GM23248 (cell line): ENCODE results near the gene ATP6V1C2. TPM values are rescaled to one million over a fixed set of nuclear protein-coding genes. Genes with fewer than 3 reads are reported as not detected.

Experiments used
- DNase-seq: peaks from one replicate; pipeline ENCODE4 v3.0.0-alpha.2; 2015
- H2AFZ ChIP-seq: fragments of 200-600 bp; sonication (generic); 2 replicates; pipeline ENCODE4 v1.6.1; 2016; ENCODE audit warnings: antibody characterized with exemption
- H3F3A ChIP-seq: fragments of 200-600 bp; sonication (generic); 2 replicates; pipeline ENCODE4 v1.6.1; 2016; ENCODE audit warnings: mild to moderate bottlenecking, antibody characterized with exemption, mixed run types; ENCODE audit not compliant: insufficient read depth
- H3K27ac ChIP-seq: fragments of 200-600 bp; sonication (generic); 2 replicates; pipeline ENCODE4 v1.5.1; 2016; ENCODE audit warnings: mild to moderate bottlenecking
- H3K27me3 ChIP-seq: fragments of 200-600 bp; sonication (generic); replicated peaks from 2 replicates; pipeline ENCODE4 v1.6.1; 2016; ENCODE audit warnings: mild to moderate bottlenecking; ENCODE audit not compliant: insufficient read depth
- H3K36me3 ChIP-seq: fragments of 200-600 bp; sonication (generic); 2 replicates; pipeline ENCODE4 v1.6.1; 2016; ENCODE audit warnings: low read depth, mild to moderate bottlenecking
- H3K4me1 ChIP-seq: fragments of 200-600 bp; sonication (generic); 2 replicates; pipeline ENCODE4 v1.6.1; 2016; ENCODE audit warnings: mild to moderate bottlenecking; ENCODE audit not compliant: insufficient read depth
- H3K4me2 ChIP-seq: fragments of 200-600 bp; sonication (generic); one replicate; pipeline ENCODE4 v1.6.1; 2016; ENCODE audit warnings: mild to moderate bottlenecking; ENCODE audit not compliant: unreplicated experiment
- H3K4me3 ChIP-seq: fragments of 200-600 bp; sonication (generic); 2 replicates; pipeline ENCODE4 v1.5.1; 2016; ENCODE audit warnings: mild to moderate bottlenecking
- H3K79me2 ChIP-seq: fragments of 200-600 bp; sonication (generic); 2 replicates; pipeline ENCODE4 v1.6.1; 2016; ENCODE audit warnings: mild to moderate bottlenecking; ENCODE audit not compliant: insufficient read depth
- H3K9ac ChIP-seq: fragments of 200-600 bp; sonication (generic); 2 replicates; pipeline ENCODE4 v1.6.1; 2016; ENCODE audit warnings: mild to moderate bottlenecking
- H3K9me2 ChIP-seq: fragments of 200-600 bp; sonication (generic); 2 replicates; pipeline ENCODE4 v1.6.1; 2016; ENCODE audit warnings: mixed run types, mild to moderate bottlenecking, moderate library complexity; ENCODE audit not compliant: insufficient read depth
- H3K9me3 ChIP-seq: fragments of 200-600 bp; sonication (generic); one replicate; pipeline ENCODE4 v1.6.1; 2017; ENCODE audit warnings: low read depth
- H4K20me1 ChIP-seq: fragments of 200-600 bp; sonication (generic); 2 replicates; pipeline ENCODE4 v1.6.0; 2016; ENCODE audit not compliant: insufficient read depth
- EZH2 ChIP-seq: fragments of 200-600 bp; sonication (generic); IDR thresholded peaks from 2 replicates; pipeline ENCODE4 v1.6.1; 2018; ENCODE audit warnings: antibody characterized with exemption, mild to moderate bottlenecking; ENCODE audit not compliant: insufficient read depth, poor library complexity, severe bottlenecking
- EZH2phosphoT487 ChIP-seq: fragments of 200-600 bp; sonication (generic); IDR thresholded peaks from 2 replicates; pipeline ENCODE4 v1.6.1; 2018; ENCODE audit warnings: antibody characterized with exemption, moderate library complexity, mild to moderate bottlenecking, low read depth; ENCODE audit not compliant: insufficient read depth
- WGBS, 2 experiments: methylation state at CpG; one replicate each; pipeline ENCODE4 v1.1.6; 2015 to 2017; ENCODE audit warnings: low lambda C conversion rate in 2 of 2, low coverage in 1 of 2; ENCODE audit errors: missing lambda C conversion rate in 2 of 2; 5-methylcytosine and 5-hydroxymethylcytosine counted together
- in situ Hi-C: fragments of 300-500 bp; cut with MboI; formaldehyde crosslinking; loops from 2 replicates; pipeline ENCODE4 v1.15.0; 2020
- polyA plus RNA-seq: library from polyadenylated mRNA; unstranded; fragments of >200 nt; fragmentation: Nextera tagmentation; extraction: Ambion mirVana; gene quantifications from 2 replicates; pipeline ENCODE4 v1.2.1, GENCODE V29; 2016
- total RNA-seq: library from RNA; depleted of rRNA; stranded (reverse); fragments of >200 nt; shearing (Covaris generic); gene quantifications from 2 replicates; pipeline ENCODE4 v1.2.3, GENCODE V29; 2014

The ATP6V1C2 gene
- total and polyA plus RNA-seq, 2 experiments from 2014 or later: 0.53 TPM; not detected in 1

- TF ChIP-seq EZH2 (no peak), EZH2phosphoT487 (no peak)
- no peak for DNase-seq
- in situ Hi-C loops: no loop called here
Observed at GRCh38 chr2:10824191-10824590, 102.8 kb downstream of the ATP6V1C2 start.

GRCh38 chr2:10826026-10826425, 104.6 kb downstream of the ATP6V1C2 start:
- 56 to 58% methylated on average over 8 of the region's 8 CpGs for WGBS, 2 experiments
- peaks cover 60% of the 10 kb centered on the region for H3K27me3 ChIP-seq
- no peak for TF ChIP-seq EZH2phosphoT487
- TF ChIP-seq EZH2: no peak

More at GRCh38 chr2:10824191-10824590, 102.8 kb downstream of the ATP6V1C2 start:
- Histone ChIP-seq H2AFZ (no peak overlapping the region), H3K27me3 (peaks cover 55% of the 10 kb centered on the region), H3K4me2 (no peak overlapping the region), H3K79me2 (no peaks in the 10 kb centered on the region), H3K27ac (no peak overlapping the region), H3K36me3 (no peaks in the 10 kb centered on the region), H3K9me2 (no peaks in the 10 kb centered on the region), H4K20me1 (no peaks in the 10 kb centered on the region), H3K9me3 (no peaks in the 10 kb centered on the region), H3K4me1 (no peaks in the 10 kb centered on the region), H3K9ac (no peak overlapping the region), H3F3A (no peaks in the 10 kb centered on the region), H3K4me3 (no peak overlapping the region)
- WGBS, 2 experiments: 39 to 58% methylated on average over 4 of the region's 4 CpGs

DNA sequence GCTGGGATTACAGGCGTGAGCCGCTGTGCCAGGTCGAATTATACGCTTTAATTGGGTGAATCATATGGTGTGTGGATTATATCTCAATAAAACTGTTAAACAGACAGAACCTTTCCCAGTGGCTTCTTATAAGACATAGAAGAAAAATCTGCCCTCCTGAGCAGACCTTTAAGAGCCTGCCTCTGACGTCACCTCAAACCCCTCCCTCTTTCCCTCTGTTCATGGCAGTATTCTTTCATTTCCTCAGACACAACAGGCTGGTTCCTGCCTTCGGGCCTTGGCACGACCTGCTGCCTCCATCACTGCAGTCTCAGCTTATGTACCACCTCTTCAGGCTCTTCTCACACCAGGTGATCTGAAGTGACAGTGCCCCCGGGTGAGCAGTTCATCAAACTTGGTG, 105.2 kb downstream of the ATP6V1C2 start:
- Histone ChIP-seq H3K79me2 (no peaks in the 10 kb centered on the region), H3K27me3 (peaks cover 62% of the 10 kb centered on the region), H3K27ac (no peak overlapping the region), H3K9me2 (no peaks in the 10 kb centered on the region), H3K4me3 (no peak overlapping the region), H3K9me3 (no peaks in the 10 kb centered on the region), H2AFZ (no peak overlapping the region), H3K9ac (no peak overlapping the region), H3F3A (no peaks in the 10 kb centered on the region), H3K4me1 (no peaks in the 10 kb centered on the region), H3K4me2 (no peak overlapping the region), H3K36me3 (no peaks in the 10 kb centered on the region), H4K20me1 (no peaks in the 10 kb centered on the region)
- no peak for DNase-seq
- in situ Hi-C loops: loop anchor here (25.0 kb wide), 1 partner anchor 611 kb away; no protein-coding TSS in a partner anchor
- no peak for TF ChIP-seq EZH2
- no peak for TF ChIP-seq EZH2phosphoT487
- WGBS, 2 experiments: 59 to 62% methylated on average over 8 of the region's 8 CpGs

More at GRCh38 chr2:10826026-10826425, 104.6 kb downstream of the ATP6V1C2 start:
- Histone ChIP-seq H3K27ac (no peak overlapping the region), H3K9me3 (no peaks in the 10 kb centered on the region), H3K9me2 (no peaks in the 10 kb centered on the region), H3K36me3 (no peaks in the 10 kb centered on the region), H4K20me1 (no peaks in the 10 kb centered on the region), H3K4me1 (no peaks in the 10 kb centered on the region), H3K9ac (no peak overlapping the region), H3K4me2 (no peak overlapping the region), H3K79me2 (no peaks in the 10 kb centered on the region), H2AFZ (no peak overlapping the region), H3F3A (no peaks in the 10 kb centered on the region), H3K4me3 (no peak overlapping the region)
- DNase-seq: no peak
- in situ Hi-C loops: loop anchor here (25.0 kb wide), 1 partner anchor 611 kb away; no protein-coding TSS in a partner anchor

GRCh38 chr2:10828346-10828745, 106.9 kb downstream of the ATP6V1C2 start:
- no peaks in the 10 kb centered on the region for H3K9me2 ChIP-seq
- no peak overlapping the region for H3K9ac ChIP-seq
- in situ Hi-C loops: loop anchor here (25.0 kb wide), 1 partner anchor 609 kb away; no protein-coding TSS in a partner anchor
- WGBS, 2 experiments: 52 to 69% methylated on average over 10 to 11 of the region's 11 CpGs
- TF ChIP-seq EZH2 (no peak), EZH2phosphoT487 (no peak)
- no peak overlapping the region for H3K4me3 ChIP-seq
- H3K36me3 ChIP-seq: no peaks in the 10 kb centered on the region
- H4K20me1 ChIP-seq: no peaks in the 10 kb centered on the region
- no peaks in the 10 kb centered on the region for H3K79me2 ChIP-seq
- H2AFZ ChIP-seq: no peak overlapping the region
- peaks cover 65% of the 10 kb centered on the region for H3K27me3 ChIP-seq
- no peaks in the 10 kb centered on the region for H3K9me3 ChIP-seq
- DNase-seq: no peak
- no peaks in the 10 kb centered on the region for H3F3A ChIP-seq
- no peak overlapping the region for H3K27ac ChIP-seq
- no peaks in the 10 kb centered on the region for H3K4me1 ChIP-seq
- H3K4me2 ChIP-seq: no peak overlapping the region

GRCh38 chr2:10829299-10829698, 107.9 kb downstream of the ATP6V1C2 start:
- H3K9ac ChIP-seq: no peak overlapping the region
- 44 to 56% methylated on average over 3 of the region's 3 CpGs for WGBS, 2 experiments
- H3K4me2 ChIP-seq: no peak overlapping the region
- no peaks in the 10 kb centered on the region for H3K9me3 ChIP-seq
- H3K27ac ChIP-seq: no peak overlapping the region
- no peaks in the 10 kb centered on the region for H4K20me1 ChIP-seq
- H3F3A ChIP-seq: no peaks in the 10 kb centered on the region
- H2AFZ ChIP-seq: no peak overlapping the region
- in situ Hi-C loops: loop anchor here (25.0 kb wide), 1 partner anchor 608 kb away; no protein-coding TSS in a partner anchor
- H3K4me3 ChIP-seq: no peak overlapping the region
- no peaks in the 10 kb centered on the region for H3K36me3 ChIP-seq
- H3K4me1 ChIP-seq: no peaks in the 10 kb centered on the region
- peaks cover 65% of the 10 kb centered on the region for H3K27me3 ChIP-seq
- no peaks in the 10 kb centered on the region for H3K79me2 ChIP-seq
- no peak for DNase-seq
- H3K9me2 ChIP-seq: no peaks in the 10 kb centered on the region
- TF ChIP-seq EZH2 (no peak), EZH2phosphoT487 (no peak)
